Left renal pelvis (tissue), 4 donors: ENCODE results near the gene TMEM263. TPM values are rescaled to one million over a fixed set of nuclear protein-coding genes. Genes with fewer than 3 reads are reported as not detected.

Experiments
- polyA plus RNA-seq, 4 donors: library from polyadenylated mRNA; unstranded; fragments of 120-200 nt; gene quantifications; one replicate each; pipeline ENCODE4 v1.2.1, GENCODE V29; 2013; ENCODE audit not compliant: insufficient read length in 4 of 4

TMEM263 gene
- polyA plus RNA-seq, 4 donors = 83.3 to 121 (median 94.2) TPM

Other genes starting within 250 kb of the TMEM263 start
- gene RIC8B, start 181.2 kb upstream of the TMEM263 start, polyA plus RNA-seq = 10 to 100 TPM; 23.8 to 29.6 (median 27.7) TPM
- 10 to 100 TPM; 25.7 to 39.3 (median 31.7) TPM for gene MTERF2, start 31.2 kb downstream of the TMEM263 start, polyA plus RNA-seq
- 10 to 100 TPM; 21.9 to 31.8 (median 29.8) TPM for gene CRY1, start 137.6 kb downstream of the TMEM263 start, polyA plus RNA-seq